Endothelial cell of umbilical vein (primary cell): ENCODE results near the gene SORCS3.

Experiments used
- EZH2 ChIP-seq: IDR thresholded peaks from 2 replicates; pipeline ENCODE4 v1.6.1; 2012; ENCODE audit warnings: borderline replicate concordance, low read depth, mild to moderate bottlenecking, moderate library complexity, low read length, inconsistent platforms; ENCODE audit not compliant: severe bottlenecking
- POLR2AphosphoS5 ChIP-seq: IDR thresholded peaks from 2 replicates; pipeline ENCODE4 v1.6.1; 2012; ENCODE audit warnings: low read depth, mild to moderate bottlenecking, control low read depth, low read length, moderate library complexity; ENCODE audit not compliant: insufficient read depth
- TF ChIP-seq, protein P1 (sequence below): IDR thresholded peaks from 2 replicates; pipeline ENCODE4 v1.6.1; 2011; ENCODE audit not compliant: insufficient read depth, insufficient read length
- TF ChIP-seq, protein P2 (sequence below), 2 donors: IDR thresholded peaks; 1 replicate in 1 of 2; 2 replicates in 1 of 2; pipeline ENCODE4 v1.5.1; 2011; ENCODE audit warnings: low read length in 2 of 2, mild to moderate bottlenecking in 2 of 2, moderate library complexity in 2 of 2, control low read depth in 1 of 2, inconsistent platforms in 1 of 2, low read depth in 1 of 2; ENCODE audit not compliant: insufficient read depth in 1 of 2; ENCODE audit errors: extremely low read depth in 1 of 2

DNA sequence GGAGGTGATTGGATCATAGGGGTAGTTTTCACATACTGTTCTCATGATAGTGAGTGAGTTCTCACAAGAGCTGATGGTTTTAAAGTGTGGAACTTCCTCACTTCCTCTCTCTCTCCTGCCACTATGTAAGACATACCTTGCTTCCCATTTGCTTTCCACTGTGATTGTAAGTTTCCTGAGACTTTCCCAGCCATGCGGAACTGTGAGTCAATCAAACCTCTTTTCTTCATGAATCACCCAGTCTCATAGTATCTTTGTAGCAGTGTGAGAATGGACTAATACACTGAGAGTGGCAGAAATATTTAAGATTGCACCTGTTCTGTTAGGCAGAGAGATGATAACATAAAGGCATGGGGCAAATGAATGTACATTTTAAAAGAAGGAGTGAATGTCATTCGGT, 507.8 kb downstream of the SORCS3 start:
- TF ChIP-seq, protein P1, sequence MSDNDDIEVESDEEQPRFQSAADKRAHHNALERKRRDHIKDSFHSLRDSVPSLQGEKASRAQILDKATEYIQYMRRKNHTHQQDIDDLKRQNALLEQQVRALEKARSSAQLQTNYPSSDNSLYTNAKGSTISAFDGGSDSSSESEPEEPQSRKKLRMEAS, result no peak
- TF ChIP-seq, protein P2, sequence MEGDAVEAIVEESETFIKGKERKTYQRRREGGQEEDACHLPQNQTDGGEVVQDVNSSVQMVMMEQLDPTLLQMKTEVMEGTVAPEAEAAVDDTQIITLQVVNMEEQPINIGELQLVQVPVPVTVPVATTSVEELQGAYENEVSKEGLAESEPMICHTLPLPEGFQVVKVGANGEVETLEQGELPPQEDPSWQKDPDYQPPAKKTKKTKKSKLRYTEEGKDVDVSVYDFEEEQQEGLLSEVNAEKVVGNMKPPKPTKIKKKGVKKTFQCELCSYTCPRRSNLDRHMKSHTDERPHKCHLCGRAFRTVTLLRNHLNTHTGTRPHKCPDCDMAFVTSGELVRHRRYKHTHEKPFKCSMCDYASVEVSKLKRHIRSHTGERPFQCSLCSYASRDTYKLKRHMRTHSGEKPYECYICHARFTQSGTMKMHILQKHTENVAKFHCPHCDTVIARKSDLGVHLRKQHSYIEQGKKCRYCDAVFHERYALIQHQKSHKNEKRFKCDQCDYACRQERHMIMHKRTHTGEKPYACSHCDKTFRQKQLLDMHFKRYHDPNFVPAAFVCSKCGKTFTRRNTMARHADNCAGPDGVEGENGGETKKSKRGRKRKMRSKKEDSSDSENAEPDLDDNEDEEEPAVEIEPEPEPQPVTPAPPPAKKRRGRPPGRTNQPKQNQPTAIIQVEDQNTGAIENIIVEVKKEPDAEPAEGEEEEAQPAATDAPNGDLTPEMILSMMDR (IDR thresholded peaks at IDR 0.05; ENCODE audit: extremely low read depth in 1 of 2, insufficient read depth in 1 of 2, low read depth in 1 of 2, low read length in 2 of 2), result no peak
- TF ChIP-seq EZH2 (no peak), POLR2AphosphoS5 (no peak)
